OCI-LY3 (cell line): ENCODE results near the gene RAB34.

Experiments
- H2AFZ ChIP-seq: fragments of 200-600, 300-600 bp; shearing (Covaris generic); 2 replicates; pipeline ENCODE4 v1.6.0; 2014; ENCODE audit warnings: antibody characterized with exemption, low read depth, low read length
- H3K27ac ChIP-seq: fragments of 200-600, 300-600 bp; sonication (generic); 2 replicates; pipeline ENCODE4 v1.5.1; 2014; ENCODE audit warnings: mild to moderate bottlenecking, low read length, moderate library complexity, mixed read lengths
- H3K27me3 ChIP-seq: fragments of 200-600, 300-600 bp; sonication (generic); 2 replicates; pipeline ENCODE4 v1.6.1; 2014; ENCODE audit warnings: low read depth, low read length, mixed read lengths
- H3K36me3 ChIP-seq: fragments of 200-600, 300-600 bp; sonication (generic); replicated peaks from 2 replicates; pipeline ENCODE3; 2014; ENCODE audit warnings: low read depth, low read length, mixed read lengths
- H3K4me1 ChIP-seq: fragments of 300-600, 200-600 bp; sonication (generic); 2 replicates; pipeline ENCODE4 v1.6.1; 2014; ENCODE audit warnings: low read length, mixed read lengths
- H3K4me2 ChIP-seq: fragments of 200-600, 300-600 bp; sonication (generic); 2 replicates; pipeline ENCODE4 v1.6.1; 2014; ENCODE audit warnings: low read length, mixed read lengths
- H3K4me3 ChIP-seq: fragments of 300-600, 200-600 bp; sonication (generic); 2 replicates; pipeline ENCODE4 v1.5.1; 2014; ENCODE audit warnings: antibody characterized with exemption, mild to moderate bottlenecking, low read length, moderate library complexity
- H3K79me2 ChIP-seq: fragments of 300-600, 200-600 bp; shearing (Covaris generic); 2 replicates; pipeline ENCODE4 v1.6.1; 2014; ENCODE audit warnings: mild to moderate bottlenecking, low read length, mixed read lengths
- H3K9ac ChIP-seq: fragments of 300-600, 200-600 bp; shearing (Covaris generic); 2 replicates; pipeline ENCODE4 v1.6.0; 2014; ENCODE audit warnings: mild to moderate bottlenecking, low read length, moderate library complexity
- H3K9me3 ChIP-seq: fragments of 200-600, 300-600 bp; shearing (Covaris generic); 2 replicates; pipeline ENCODE4 v1.6.1; 2014; ENCODE audit warnings: low read length, mixed read lengths; ENCODE audit not compliant: insufficient read depth
- H4K20me1 ChIP-seq: fragments of 200-600, 300-600 bp; sonication (generic); 2 replicates; pipeline ENCODE4 v1.6.1; 2016; ENCODE audit warnings: low read length, mixed read lengths; ENCODE audit not compliant: insufficient read depth
- EZH2phosphoT487 ChIP-seq: fragments of 200-600 bp; shearing (Covaris generic); IDR thresholded peaks from 2 replicates; pipeline ENCODE4 v1.6.1; 2018; ENCODE audit warnings: antibody characterized with exemption, mixed run types, low read depth
- TF ChIP-seq, protein P1 (sequence below): fragments of 200-600, 300-600 bp; sonication (generic); IDR thresholded peaks from 2 replicates; pipeline ENCODE4 v1.5.1; 2014; ENCODE audit warnings: antibody characterized with exemption, low read length, low read depth

The RAB34 gene

DNA sequence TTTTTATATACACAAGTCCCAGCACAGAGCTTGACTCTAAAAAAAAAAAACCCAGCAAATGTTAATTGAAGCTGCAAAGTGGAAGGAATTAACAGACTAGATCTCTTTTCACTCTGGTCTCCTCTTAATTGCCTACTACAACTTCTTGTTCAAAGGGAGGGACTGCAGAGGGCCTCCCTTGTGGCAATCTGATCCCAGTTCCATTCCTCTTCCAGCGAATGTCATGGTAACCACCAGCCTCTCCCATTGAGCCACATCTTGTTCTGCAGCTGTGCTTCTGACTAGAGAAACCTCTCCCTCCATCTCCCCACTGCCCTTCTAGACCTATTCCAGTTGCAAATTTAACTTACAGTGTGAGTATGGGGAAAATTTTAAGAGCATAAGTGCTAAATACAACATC, 49.8 kb downstream of the RAB34 start:
- Histone ChIP-seq H3K9ac (no peak overlapping the region), H3K9me3 (no peaks in the 10 kb centered on the region), H3K27ac (no peak overlapping the region), H3K36me3 (peaks cover 36% of the 10 kb centered on the region), H3K4me2 (no peak overlapping the region), H3K27me3 (no peaks in the 10 kb centered on the region), H3K4me1 (peaks cover 7% of the 10 kb centered on the region), H3K79me2 (peaks cover 62% of the 10 kb centered on the region), H4K20me1 (peaks cover 16% of the 10 kb centered on the region; the same call in 1 of the 2 replicates), H2AFZ (no peak overlapping the region), H3K4me3 (no peak overlapping the region)
- no peak for TF ChIP-seq EZH2phosphoT487
- TF ChIP-seq, protein P1, sequence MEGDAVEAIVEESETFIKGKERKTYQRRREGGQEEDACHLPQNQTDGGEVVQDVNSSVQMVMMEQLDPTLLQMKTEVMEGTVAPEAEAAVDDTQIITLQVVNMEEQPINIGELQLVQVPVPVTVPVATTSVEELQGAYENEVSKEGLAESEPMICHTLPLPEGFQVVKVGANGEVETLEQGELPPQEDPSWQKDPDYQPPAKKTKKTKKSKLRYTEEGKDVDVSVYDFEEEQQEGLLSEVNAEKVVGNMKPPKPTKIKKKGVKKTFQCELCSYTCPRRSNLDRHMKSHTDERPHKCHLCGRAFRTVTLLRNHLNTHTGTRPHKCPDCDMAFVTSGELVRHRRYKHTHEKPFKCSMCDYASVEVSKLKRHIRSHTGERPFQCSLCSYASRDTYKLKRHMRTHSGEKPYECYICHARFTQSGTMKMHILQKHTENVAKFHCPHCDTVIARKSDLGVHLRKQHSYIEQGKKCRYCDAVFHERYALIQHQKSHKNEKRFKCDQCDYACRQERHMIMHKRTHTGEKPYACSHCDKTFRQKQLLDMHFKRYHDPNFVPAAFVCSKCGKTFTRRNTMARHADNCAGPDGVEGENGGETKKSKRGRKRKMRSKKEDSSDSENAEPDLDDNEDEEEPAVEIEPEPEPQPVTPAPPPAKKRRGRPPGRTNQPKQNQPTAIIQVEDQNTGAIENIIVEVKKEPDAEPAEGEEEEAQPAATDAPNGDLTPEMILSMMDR: no peak

DNA sequence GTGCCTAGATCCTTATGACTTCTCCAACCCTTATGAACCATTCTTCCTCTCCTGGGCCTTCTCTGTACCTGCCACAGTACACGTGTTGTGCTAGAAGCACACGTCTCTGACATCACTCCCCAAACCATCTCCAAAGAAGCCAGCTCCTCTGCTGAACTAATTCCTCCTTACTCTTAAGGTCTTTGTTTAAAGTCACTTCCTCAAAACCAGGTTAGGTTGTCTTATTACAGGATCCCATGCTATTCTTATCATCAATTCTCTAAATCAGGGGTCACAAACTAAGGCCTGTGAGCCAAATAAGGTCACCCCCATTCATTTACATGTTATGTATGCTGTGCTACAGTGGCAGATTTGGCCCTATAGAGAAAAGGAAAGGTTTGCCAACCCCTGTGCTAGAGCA, 51.7 kb downstream of the RAB34 start:
- no peaks in the 10 kb centered on the region for H3K27me3 ChIP-seq
- no peak overlapping the region for H3K9ac ChIP-seq
- peaks cover 11% of the 10 kb centered on the region for H3K4me1 ChIP-seq
- H3K36me3 ChIP-seq: peaks cover 26% of the 10 kb centered on the region
- no peak overlapping the region for H2AFZ ChIP-seq
- H3K79me2 ChIP-seq: peaks cover 80% of the 10 kb centered on the region
- H3K4me2 ChIP-seq: no peak overlapping the region
- H3K9me3 ChIP-seq: no peaks in the 10 kb centered on the region
- H4K20me1 ChIP-seq: peaks cover 16% of the 10 kb centered on the region; the same call in 1 of the 2 replicates
- H3K4me3 ChIP-seq: no peak overlapping the region
- no peak overlapping the region for H3K27ac ChIP-seq
- TF ChIP-seq, protein P1: no peak
- no peak for TF ChIP-seq EZH2phosphoT487
